ENCODE data around the gene OPTN.
"Not testable (repeated sequence)": the region's sequence is repeated elsewhere in the genome, so short reads cannot be mapped to it uniquely, and the experiment has no call there.

The OPTN gene

GRCh38 chr10:13090289-13090688 lies 9.7 kb upstream of the OPTN start:
- DNase-seq = no peak

- no peak for DNase-seq
Measured at GRCh38 chr10:13091801-13092200, 8.2 kb upstream of the OPTN start.

- DNase-seq = no peak
Measured at GRCh38 chr10:13092291-13093102, 7.5 kb upstream of the OPTN start.

GRCh38 chr10:13094082-13094481 lies 5.9 kb upstream of the OPTN start:
- DNase-seq = not testable (repeated sequence)

GRCh38 chr10:13095094-13095493 lies 4.9 kb upstream of the OPTN start:
- no peak for DNase-seq

- DNase-seq = no peak
Measured at GRCh38 chr10:13095929-13096328, 4.0 kb upstream of the OPTN start.

- DNase-seq = no peak
Measured at GRCh38 chr10:13099144-13099665, 758 bp upstream of the OPTN start.

GRCh38 chr10:13100349-13101294 lies 659 bp downstream of the OPTN start:
- DNase-seq = no peak

- DNase-seq = no peak
Measured at GRCh38 chr10:13102002-13102794, 2.2 kb downstream of the OPTN start.

GRCh38 chr10:13103554-13103953 lies 3.6 kb downstream of the OPTN start:
- DNase-seq = no peak

GRCh38 chr10:13104697-13105096 lies 4.7 kb downstream of the OPTN start:
- DNase-seq = no peak

- no peak for DNase-seq
Measured at GRCh38 chr10:13105184-13105583, 5.2 kb downstream of the OPTN start.

GRCh38 chr10:13106387-13107045 lies 6.6 kb downstream of the OPTN start:
- DNase-seq = no peak

GRCh38 chr10:13110908-13111307 lies 10.9 kb downstream of the OPTN start:
- no peak for DNase-seq

GRCh38 chr10:13113544-13113943 lies 13.6 kb downstream of the OPTN start:
- no peak for DNase-seq

- DNase-seq = no peak
Measured at GRCh38 chr10:13115832-13116803, 16.2 kb downstream of the OPTN start.

- DNase-seq = no peak
Measured at GRCh38 chr10:13117841-13118783, 18.1 kb downstream of the OPTN start.

GRCh38 chr10:13118784-13119410 lies 18.9 kb downstream of the OPTN start:
- DNase-seq = no peak
